Vagina (tissue), 2 donors: Measurements from ENCODE around the gene GGTLC2. TPM values are rescaled to one million over a fixed set of nuclear protein-coding genes. Genes with fewer than 3 reads are reported as not detected.
"Not testable (repeated sequence)": the region's sequence is repeated elsewhere in the genome, so short reads cannot be mapped to it uniquely, and the experiment has no call there.

Source experiments
- DNase-seq, 2 donors: peaks; one replicate each; pipeline ENCODE4 v3.0.0-alpha.2; 2017; ENCODE audit errors: extremely low spot score in 2 of 2
- H3K27ac ChIP-seq: fragments of 200-600 bp; sonication (generic); one replicate; pipeline ENCODE4 v1.5.1; 2019
- H3K27me3 ChIP-seq: fragments of 200-600 bp; sonication (generic); one replicate; pipeline ENCODE4 v1.5.1; 2019
- H3K36me3 ChIP-seq, 2 donors: fragments of 200-600 bp; sonication (generic); one replicate each; pipeline ENCODE4 v1.5.1; 2017 to 2019
- H3K4me1 ChIP-seq: fragments of 200-600 bp; sonication (generic); one replicate; pipeline ENCODE4 v1.5.1; 2019
- H3K4me3 ChIP-seq, 2 donors: fragments of 200-600 bp; sonication (generic); 1 replicate in 1 of 2; 2 replicates in 1 of 2; pipeline ENCODE4 v1.5.1; 2016 to 2019
- H3K9me3 ChIP-seq: fragments of 200-600 bp; sonication (generic); one replicate; pipeline ENCODE4 v1.5.1; 2019
- CTCF ChIP-seq, 3 experiments: fragments of 450-650 bp in 2 of 3; fragments of 200-600 bp in 1 of 3; sonication (generic) in 1 of 3; IDR thresholded peaks; one replicate each; pipeline ENCODE4 v1.5.1; 2017 to 2019; ENCODE audit warnings: antibody characterized with exemption in 3 of 3, mild to moderate bottlenecking in 2 of 3, moderate library complexity in 2 of 3
- POLR2A ChIP-seq, 2 donors: fragments of 450-650 bp; IDR thresholded peaks; one replicate each; pipeline ENCODE4 v1.6.1; 2017; ENCODE audit warnings: antibody characterized with exemption in 2 of 2, mild to moderate bottlenecking in 2 of 2, moderate library complexity in 2 of 2
- POLR2AphosphoS5 ChIP-seq, 2 donors: sonication (generic); formaldehyde crosslinking; IDR thresholded peaks; one replicate each; pipeline ENCODE4 v1.9.0; 2017; ENCODE audit warnings: antibody characterized with exemption in 2 of 2, mild to moderate bottlenecking in 2 of 2, low read depth in 1 of 2; ENCODE audit not compliant: insufficient read depth in 1 of 2
- intact Hi-C: fragments of 100-400 bp; cut with DNase I; formaldehyde crosslinking; loops from one replicate; pipeline ENCODE4 v1.15.1; 2023
- total RNA-seq: library from RNA; depleted of rRNA; stranded (reverse); fragments of >200 nt; gene quantifications from one replicate; pipeline ENCODE4 v1.2.3, GENCODE V29; 2016

The GGTLC2 gene
- total RNA-seq, 1 donor from 2014 or later: not detected

- Histone ChIP-seq H3K36me3 (no peaks in the 10 kb centered on the region), H3K9me3 (no peaks in the 10 kb centered on the region), H3K4me3 (no peak overlapping the region), H3K27ac (no peak overlapping the region), H3K27me3 (no peaks in the 10 kb centered on the region), H3K4me1 (peaks cover 8% of the 10 kb centered on the region)
- intact Hi-C loops: no loop called here
- no peak for TF ChIP-seq POLR2AphosphoS5 (IDR thresholded peaks at IDR 0.05; ENCODE audit: insufficient read depth in 1 of 2, low read depth in 1 of 2)
- TF ChIP-seq CTCF (IDR thresholded peaks at IDR 0.05): no peak
- no peak for TF ChIP-seq POLR2A (IDR thresholded peaks at IDR 0.05)
- DNase-seq: no peak
Observed at GRCh38 chr22:22683668-22684361, 39.4 kb downstream of the GGTLC2 start.

- TF ChIP-seq POLR2A (IDR thresholded peaks at IDR 0.05): no peak
- DNase-seq: no peak
- Histone ChIP-seq H3K27ac (no peak overlapping the region), H3K4me1 (peaks cover 8% of the 10 kb centered on the region), H3K9me3 (no peaks in the 10 kb centered on the region), H3K4me3 (no peak overlapping the region), H3K36me3 (no peaks in the 10 kb centered on the region), H3K27me3 (no peaks in the 10 kb centered on the region)
- intact Hi-C loops: no loop called here
Observed at GRCh38 chr22:22684580-22685561, 40.5 kb downstream of the GGTLC2 start.

GRCh38 chr22:22685586-22685985, 41.2 kb downstream of the GGTLC2 start:
- Histone ChIP-seq H3K9me3 (no peaks in the 10 kb centered on the region), H3K27me3 (no peaks in the 10 kb centered on the region), H3K4me3 (no peak overlapping the region), H3K4me1 (peaks cover 8% of the 10 kb centered on the region), H3K27ac (no peak overlapping the region), H3K36me3 (no peaks in the 10 kb centered on the region)
- no peak for DNase-seq
- intact Hi-C loops: no loop called here
- TF ChIP-seq POLR2AphosphoS5 (IDR thresholded peaks at IDR 0.05; ENCODE audit: insufficient read depth in 1 of 2, low read depth in 1 of 2): no peak
- no peak for TF ChIP-seq CTCF (IDR thresholded peaks at IDR 0.05)
- no peak for TF ChIP-seq POLR2A (IDR thresholded peaks at IDR 0.05)

- H3K27me3 ChIP-seq, H3K9me3 ChIP-seq, intact Hi-C loops, DNase-seq, H3K4me3 ChIP-seq, H3K36me3 ChIP-seq, H3K27ac ChIP-seq, H3K4me1 ChIP-seq: not testable (repeated sequence)
Observed at GRCh38 chr22:22686202-22687115, 42.0 kb downstream of the GGTLC2 start.

GRCh38 chr22:22687638-22688500, 43.5 kb downstream of the GGTLC2 start:
- Histone ChIP-seq H3K4me3 (no peak overlapping the region), H3K9me3 (no peaks in the 10 kb centered on the region), H3K36me3 (no peaks in the 10 kb centered on the region), H3K27ac (no peak overlapping the region), H3K27me3 (no peaks in the 10 kb centered on the region), H3K4me1 (no peaks in the 10 kb centered on the region)
- TF ChIP-seq POLR2A (IDR thresholded peaks at IDR 0.05): no peak
- TF ChIP-seq CTCF (IDR thresholded peaks at IDR 0.05): peak in 2 of 3 experiments; percentile 33 to 42
- no peak for DNase-seq
- intact Hi-C loops: no loop called here
